Fibroblast of the aortic adventitia (primary cell): Measurements from ENCODE around the gene ARHGEF7. TPM values are rescaled to one million over a fixed set of nuclear protein-coding genes. Genes with fewer than 3 reads are reported as not detected.

Source experiments
- DNase-seq: peaks from one replicate; pipeline ENCODE4 v3.0.0-alpha.2; 2010; ENCODE audit warnings: low read depth
- H3K4me3 ChIP-seq: 2 replicates; pipeline ENCODE4 v1.5.1; 2011; ENCODE audit warnings: low read depth, mild to moderate bottlenecking, control low read depth, low read length, moderate library complexity
- CTCF ChIP-seq: IDR thresholded peaks from 2 replicates; pipeline ENCODE4 v1.5.1; 2011; ENCODE audit warnings: mild to moderate bottlenecking, low read length, control low read depth, inconsistent platforms; ENCODE audit not compliant: insufficient read depth
- total RNA-seq: library from RNA; depleted of rRNA; stranded (reverse); fragments of >200 nt; gene quantifications from 2 replicates; pipeline ENCODE4 v1.2.3, GENCODE V29; 2012; ENCODE audit warnings: low replicate concordance

The ARHGEF7 gene
- total RNA-seq, 1 donor, result 35.9 TPM

GRCh38 chr13:111330066-111330610 lies 215.0 kb downstream of the ARHGEF7 start:
- no peak for TF ChIP-seq CTCF
- no peak overlapping the region for H3K4me3 ChIP-seq
- DNase-seq, result no peak

GRCh38 chr13:111335298-111335697 lies 220.2 kb downstream of the ARHGEF7 start:
- H3K4me3 ChIP-seq, result no peak overlapping the region
- no peak for DNase-seq
- TF ChIP-seq CTCF, result no peak

- TF ChIP-seq CTCF, result no peak
- DNase-seq, result peak; percentile 32
- no peak overlapping the region for H3K4me3 ChIP-seq
Observed at GRCh38 chr13:111336666-111337065, 221.6 kb downstream of the ARHGEF7 start.

- TF ChIP-seq CTCF, result no peak
Observed at GRCh38 chr13:111337206-111337605, 222.1 kb downstream of the ARHGEF7 start.

GRCh38 chr13:111337741-111338140 lies 222.6 kb downstream of the ARHGEF7 start:
- H3K4me3 ChIP-seq, result no peak overlapping the region
- TF ChIP-seq CTCF, result no peak
- no peak for DNase-seq

More at GRCh38 chr13:111337206-111337605, 222.1 kb downstream of the ARHGEF7 start:
- DNase-seq, result peak; percentile 90
- no peak overlapping the region for H3K4me3 ChIP-seq

- no peak for DNase-seq
- no peak for TF ChIP-seq CTCF
- H3K4me3 ChIP-seq, result no peak overlapping the region
Observed at GRCh38 chr13:111338841-111339240, 223.7 kb downstream of the ARHGEF7 start.
